Adrenal gland (tissue), 5 donors: ENCODE data around the gene SLC22A13.
"Not testable (repeated sequence)": the region's sequence is repeated elsewhere in the genome, so short reads cannot be mapped to it uniquely, and the experiment has no call there.

Experiments
- CTCF ChIP-seq, 6 experiments: fragments of 450-650 bp in 4 of 6; fragments of 200-600 bp in 2 of 6; sonication (generic) in 1 of 6; IDR thresholded peaks; 1 replicate in 5 of 6; 2 replicates in 1 of 6; pipeline versions ENCODE4 v1.5.1 to v1.8.0; 2016 to 2021; ENCODE audit warnings: antibody characterized with exemption in 6 of 6, mild to moderate bottlenecking in 2 of 6, moderate library complexity in 1 of 6
- POLR2A ChIP-seq, 2 donors: fragments of 450-650 bp; IDR thresholded peaks; one replicate each; pipeline ENCODE4 v1.6.1; 2017; ENCODE audit warnings: antibody characterized with exemption in 2 of 2, mild to moderate bottlenecking in 2 of 2, moderate library complexity in 1 of 2
- donor health status: DM: no; HTN: no; CAD: no.

GRCh38 chr3:38320638-38321037, 55.0 kb downstream of the SLC22A13 start:
- not testable (repeated sequence) for TF ChIP-seq CTCF, POLR2A (IDR thresholded peaks at IDR 0.05)
